ENCODE data around the gene PTTG1IP.
"Not testable (repeated sequence)": the region's sequence is repeated elsewhere in the genome, so short reads cannot be mapped to it uniquely, and the experiment has no call there.

PTTG1IP gene

GRCh38 chr21:44883250-44883649 lies 9.8 kb upstream of the PTTG1IP start:
- no peaks in the 10 kb centered on the region for H3K9me3 ChIP-seq (ENCODE audit: low read length)
- H3K9me2 ChIP-seq (ENCODE audit: low read depth, low read length) = no peaks in the 10 kb centered on the region
- H3K79me2 ChIP-seq (ENCODE audit: insufficient read depth, low read length) = no peaks in the 10 kb centered on the region
- TF ChIP-seq, protein P1, sequence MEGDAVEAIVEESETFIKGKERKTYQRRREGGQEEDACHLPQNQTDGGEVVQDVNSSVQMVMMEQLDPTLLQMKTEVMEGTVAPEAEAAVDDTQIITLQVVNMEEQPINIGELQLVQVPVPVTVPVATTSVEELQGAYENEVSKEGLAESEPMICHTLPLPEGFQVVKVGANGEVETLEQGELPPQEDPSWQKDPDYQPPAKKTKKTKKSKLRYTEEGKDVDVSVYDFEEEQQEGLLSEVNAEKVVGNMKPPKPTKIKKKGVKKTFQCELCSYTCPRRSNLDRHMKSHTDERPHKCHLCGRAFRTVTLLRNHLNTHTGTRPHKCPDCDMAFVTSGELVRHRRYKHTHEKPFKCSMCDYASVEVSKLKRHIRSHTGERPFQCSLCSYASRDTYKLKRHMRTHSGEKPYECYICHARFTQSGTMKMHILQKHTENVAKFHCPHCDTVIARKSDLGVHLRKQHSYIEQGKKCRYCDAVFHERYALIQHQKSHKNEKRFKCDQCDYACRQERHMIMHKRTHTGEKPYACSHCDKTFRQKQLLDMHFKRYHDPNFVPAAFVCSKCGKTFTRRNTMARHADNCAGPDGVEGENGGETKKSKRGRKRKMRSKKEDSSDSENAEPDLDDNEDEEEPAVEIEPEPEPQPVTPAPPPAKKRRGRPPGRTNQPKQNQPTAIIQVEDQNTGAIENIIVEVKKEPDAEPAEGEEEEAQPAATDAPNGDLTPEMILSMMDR (IDR thresholded peaks at IDR 0.05; ENCODE audit: low read length) = no peak
- TF ChIP-seq EZH2 (IDR thresholded peaks at IDR 0.05; ENCODE audit: borderline replicate concordance, low read length) = no peak
- H3K4me1 ChIP-seq (ENCODE audit: insufficient read depth, low read length, severe bottlenecking) = peaks cover 12% of the 10 kb centered on the region
- H2AFZ ChIP-seq (ENCODE audit: low read length) = no peak overlapping the region
- H3K4me3 ChIP-seq (ENCODE audit: low read depth, low read length, poor library complexity, severe bottlenecking) = no peak overlapping the region
- H3K36me3 ChIP-seq (ENCODE audit: insufficient read depth, low read length) = no peaks in the 10 kb centered on the region
- no peaks in the 10 kb centered on the region for H3F3A ChIP-seq (ENCODE audit: insufficient read depth, low read length)
- no peak overlapping the region for H3K4me2 ChIP-seq (ENCODE audit: low read length)
- H4K20me1 ChIP-seq (ENCODE audit: insufficient read depth, low read length) = no peaks in the 10 kb centered on the region
- H3K27ac ChIP-seq (ENCODE audit: low read depth, low read length, poor library complexity, severe bottlenecking) = no peak overlapping the region
- no peaks in the 10 kb centered on the region for H3K27me3 ChIP-seq (ENCODE audit: insufficient read depth, low read length)
- H3K9ac ChIP-seq (ENCODE audit: low read length) = no peak overlapping the region

DNA sequence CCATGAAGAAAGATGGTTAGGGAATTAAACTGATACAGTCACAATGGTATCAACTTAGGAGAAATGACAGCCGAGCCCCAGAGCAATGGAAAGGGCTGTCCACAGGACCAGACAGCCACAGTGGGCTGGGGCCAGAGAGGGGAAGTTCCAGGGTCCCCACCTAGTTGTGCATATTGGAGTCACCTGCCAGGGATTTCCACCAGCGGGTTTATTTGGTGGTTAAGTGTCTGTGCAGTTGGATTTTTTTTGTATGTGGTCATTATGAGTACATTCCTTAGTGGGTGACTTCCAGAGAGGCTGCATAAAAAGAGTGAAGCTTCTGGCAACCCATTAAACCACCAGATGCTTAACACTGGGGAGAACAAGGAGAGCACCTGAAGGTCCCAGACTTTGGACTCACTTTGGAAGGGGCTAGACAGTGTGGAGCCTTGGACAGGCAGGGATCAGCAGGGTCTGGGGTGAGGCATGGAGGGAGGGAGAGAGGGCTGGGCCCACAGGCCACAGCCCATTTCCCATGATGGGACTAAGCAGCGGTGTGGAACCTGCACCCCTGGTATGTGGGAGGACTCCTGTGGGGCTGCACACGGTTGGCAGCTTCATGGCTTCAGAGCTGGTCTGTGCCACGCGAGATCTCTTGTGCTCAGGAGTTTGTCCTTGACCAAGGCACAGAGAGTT lies 7.8 kb upstream of the PTTG1IP start:
- H3K27me3 ChIP-seq (ENCODE audit: insufficient read depth, low read length) = no peaks in the 10 kb centered on the region
- H3K4me3 ChIP-seq (ENCODE audit: low read depth, low read length, poor library complexity, severe bottlenecking) = no peak overlapping the region
- no peaks in the 10 kb centered on the region for H3K36me3 ChIP-seq (ENCODE audit: insufficient read depth, low read length)
- H3K4me2 ChIP-seq (ENCODE audit: low read length) = no peak overlapping the region
- no peaks in the 10 kb centered on the region for H3K9me2 ChIP-seq (ENCODE audit: low read depth, low read length)
- no peak overlapping the region for H2AFZ ChIP-seq (ENCODE audit: low read length)
- TF ChIP-seq, protein P1 (IDR thresholded peaks at IDR 0.05; ENCODE audit: low read length) = no peak
- no peak for TF ChIP-seq EZH2 (IDR thresholded peaks at IDR 0.05; ENCODE audit: borderline replicate concordance, low read length)
- no peaks in the 10 kb centered on the region for H4K20me1 ChIP-seq (ENCODE audit: insufficient read depth, low read length)
- no peaks in the 10 kb centered on the region for H3F3A ChIP-seq (ENCODE audit: insufficient read depth, low read length)
- no peak overlapping the region for H3K9ac ChIP-seq (ENCODE audit: low read length)
- H3K27ac ChIP-seq (ENCODE audit: low read depth, low read length, poor library complexity, severe bottlenecking) = no peak overlapping the region
- no peaks in the 10 kb centered on the region for H3K9me3 ChIP-seq (ENCODE audit: low read length)
- peaks cover 12% of the 10 kb centered on the region for H3K4me1 ChIP-seq (ENCODE audit: insufficient read depth, low read length, severe bottlenecking)
- H3K79me2 ChIP-seq (ENCODE audit: insufficient read depth, low read length) = no peaks in the 10 kb centered on the region

DNA sequence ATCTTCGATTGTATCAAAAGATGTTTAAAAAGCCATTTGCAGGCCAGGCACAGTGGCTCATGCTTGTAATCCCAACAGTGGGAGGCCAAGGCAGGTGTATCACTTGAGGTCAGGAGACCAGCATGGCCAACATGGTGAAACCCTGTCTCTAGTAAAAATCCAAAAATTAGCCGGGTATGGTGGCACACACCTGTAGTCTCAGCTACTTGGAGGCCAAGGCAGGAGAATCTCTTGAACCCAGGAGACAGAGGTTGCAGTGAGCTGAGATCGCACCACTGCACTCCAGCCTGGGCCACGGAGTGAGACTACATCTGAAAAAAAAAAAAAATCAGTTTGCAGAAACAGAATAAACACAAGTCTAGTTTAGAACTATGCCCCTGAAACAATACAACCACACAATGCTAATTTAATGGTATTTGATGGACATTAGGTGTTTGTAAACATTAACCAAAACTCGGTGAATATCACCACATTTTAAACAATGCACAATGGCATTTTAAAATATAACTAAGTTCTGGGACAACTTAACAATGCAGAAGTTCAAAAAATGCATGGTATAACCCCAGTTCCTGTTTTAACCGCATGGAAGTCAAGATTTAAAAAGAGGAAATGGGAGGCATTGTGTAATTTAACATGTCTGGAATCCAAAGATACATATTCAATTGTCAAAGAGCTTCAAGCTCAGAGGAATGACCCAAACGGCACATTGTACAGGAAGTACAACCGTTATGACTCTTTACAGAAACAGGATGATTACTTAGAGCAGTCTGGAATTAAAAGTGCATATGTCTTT lies 7.1 kb upstream of the PTTG1IP start:
- Histone ChIP-seq H3F3A (ENCODE audit: insufficient read depth, low read length) (no peaks in the 10 kb centered on the region), H3K79me2 (ENCODE audit: insufficient read depth, low read length) (no peaks in the 10 kb centered on the region), H3K9ac (ENCODE audit: low read length) (no peak overlapping the region), H3K9me2 (ENCODE audit: low read depth, low read length) (no peaks in the 10 kb centered on the region), H3K4me1 (ENCODE audit: insufficient read depth, low read length, severe bottlenecking) (peaks cover 14% of the 10 kb centered on the region), H3K27ac (ENCODE audit: low read depth, low read length, poor library complexity, severe bottlenecking) (no peak overlapping the region), H3K9me3 (ENCODE audit: low read length) (no peaks in the 10 kb centered on the region), H4K20me1 (ENCODE audit: insufficient read depth, low read length) (no peaks in the 10 kb centered on the region), H3K27me3 (ENCODE audit: insufficient read depth, low read length) (no peaks in the 10 kb centered on the region), H3K36me3 (ENCODE audit: insufficient read depth, low read length) (no peaks in the 10 kb centered on the region), H3K4me2 (ENCODE audit: low read length) (no peak overlapping the region), H2AFZ (ENCODE audit: low read length) (no peak overlapping the region), H3K4me3 (ENCODE audit: low read depth, low read length, poor library complexity, severe bottlenecking) (no peak overlapping the region)
- TF ChIP-seq, protein P1 (IDR thresholded peaks at IDR 0.05; ENCODE audit: low read length) = no peak
- TF ChIP-seq EZH2 (IDR thresholded peaks at IDR 0.05; ENCODE audit: borderline replicate concordance, low read length) = no peak

- H3K9me2 ChIP-seq (ENCODE audit: low read depth, low read length); H3K36me3 ChIP-seq (ENCODE audit: insufficient read depth, low read length); H2AFZ ChIP-seq (ENCODE audit: low read length); H3F3A ChIP-seq (ENCODE audit: insufficient read depth, low read length); H4K20me1 ChIP-seq (ENCODE audit: insufficient read depth, low read length); H3K4me2 ChIP-seq (ENCODE audit: low read length); H3K79me2 ChIP-seq (ENCODE audit: insufficient read depth, low read length); H3K9me3 ChIP-seq (ENCODE audit: low read length); H3K9ac ChIP-seq (ENCODE audit: low read length); H3K27ac ChIP-seq (ENCODE audit: low read depth, low read length, poor library complexity, severe bottlenecking); H3K27me3 ChIP-seq (ENCODE audit: insufficient read depth, low read length); H3K4me3 ChIP-seq (ENCODE audit: low read depth, low read length, poor library complexity, severe bottlenecking): not testable (repeated sequence)
- H3K4me1 ChIP-seq (ENCODE audit: insufficient read depth, low read length, severe bottlenecking) = peaks cover 27% of the 10 kb centered on the region
Observed at GRCh38 chr21:44879238-44879637, 5.7 kb upstream of the PTTG1IP start.

All from OCI-LY1 (cell line).